Measurements from ENCODE around the gene SSTR5.

Gene SSTR5

DNA sequence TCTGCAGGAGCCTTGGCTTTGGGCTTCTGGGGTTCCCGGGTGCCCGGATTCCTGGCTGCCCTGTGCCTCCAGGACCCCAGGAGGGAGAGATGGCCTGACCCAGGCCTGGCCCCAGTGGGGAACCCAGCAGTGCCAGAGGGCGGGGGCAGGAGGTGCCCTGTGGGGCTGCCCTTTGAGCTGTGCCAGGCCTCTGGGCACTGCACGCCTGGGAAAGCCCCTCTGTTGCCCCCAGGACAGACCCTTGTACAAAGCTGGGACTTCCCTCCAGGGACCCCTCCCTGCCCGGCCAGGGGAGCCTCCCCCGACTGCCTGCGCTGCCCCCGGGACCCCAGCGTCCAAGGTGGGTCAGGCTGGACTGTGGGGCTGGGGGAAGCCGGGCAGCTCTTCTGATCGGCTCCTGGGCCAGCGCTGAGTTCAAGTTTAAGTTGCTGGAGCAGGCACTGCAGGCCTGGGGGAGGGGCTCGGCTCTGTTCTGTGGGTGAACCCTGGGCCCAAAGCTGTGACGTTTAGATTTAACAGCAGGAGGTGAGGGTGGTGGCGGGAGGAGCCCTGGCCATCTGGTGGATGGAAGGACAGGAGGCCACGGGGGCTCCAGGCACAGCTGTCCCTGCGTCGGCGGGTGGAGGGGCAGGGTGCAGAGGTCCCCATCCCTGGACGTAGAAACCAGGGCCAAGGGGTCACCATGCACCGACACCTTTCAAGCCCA, 51.1 kb downstream of the SSTR5 start:
- H3K4me3 ChIP-seq (ENCODE audit: low read depth, low read length): no peak overlapping the region
- DNase-seq (ENCODE audit: low read depth): no peak
- TF ChIP-seq, protein P1, sequence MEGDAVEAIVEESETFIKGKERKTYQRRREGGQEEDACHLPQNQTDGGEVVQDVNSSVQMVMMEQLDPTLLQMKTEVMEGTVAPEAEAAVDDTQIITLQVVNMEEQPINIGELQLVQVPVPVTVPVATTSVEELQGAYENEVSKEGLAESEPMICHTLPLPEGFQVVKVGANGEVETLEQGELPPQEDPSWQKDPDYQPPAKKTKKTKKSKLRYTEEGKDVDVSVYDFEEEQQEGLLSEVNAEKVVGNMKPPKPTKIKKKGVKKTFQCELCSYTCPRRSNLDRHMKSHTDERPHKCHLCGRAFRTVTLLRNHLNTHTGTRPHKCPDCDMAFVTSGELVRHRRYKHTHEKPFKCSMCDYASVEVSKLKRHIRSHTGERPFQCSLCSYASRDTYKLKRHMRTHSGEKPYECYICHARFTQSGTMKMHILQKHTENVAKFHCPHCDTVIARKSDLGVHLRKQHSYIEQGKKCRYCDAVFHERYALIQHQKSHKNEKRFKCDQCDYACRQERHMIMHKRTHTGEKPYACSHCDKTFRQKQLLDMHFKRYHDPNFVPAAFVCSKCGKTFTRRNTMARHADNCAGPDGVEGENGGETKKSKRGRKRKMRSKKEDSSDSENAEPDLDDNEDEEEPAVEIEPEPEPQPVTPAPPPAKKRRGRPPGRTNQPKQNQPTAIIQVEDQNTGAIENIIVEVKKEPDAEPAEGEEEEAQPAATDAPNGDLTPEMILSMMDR (IDR thresholded peaks at IDR 0.05; ENCODE audit: insufficient read depth, low read depth, low read length, missing control alignments): no peak

- no peak overlapping the region for H3K4me3 ChIP-seq (ENCODE audit: low read depth, low read length)
- no peak for DNase-seq (ENCODE audit: low read depth)
- TF ChIP-seq, protein P1 (IDR thresholded peaks at IDR 0.05; ENCODE audit: insufficient read depth, low read depth, low read length, missing control alignments): no peak
Measured at GRCh38 chr16:1124291-1124690, 51.7 kb downstream of the SSTR5 start.

GRCh38 chr16:1124795-1125194, 52.2 kb downstream of the SSTR5 start:
- H3K4me3 ChIP-seq (ENCODE audit: low read depth, low read length): no peak overlapping the region
- DNase-seq (ENCODE audit: low read depth): no peak
- TF ChIP-seq, protein P1 (IDR thresholded peaks at IDR 0.05; ENCODE audit: insufficient read depth, low read depth, low read length, missing control alignments): no peak

GRCh38 chr16:1125471-1125870, 52.9 kb downstream of the SSTR5 start:
- DNase-seq (ENCODE audit: low read depth): no peak
- TF ChIP-seq, protein P1 (IDR thresholded peaks at IDR 0.05; ENCODE audit: insufficient read depth, low read depth, low read length, missing control alignments): no peak
- no peak overlapping the region for H3K4me3 ChIP-seq (ENCODE audit: low read depth, low read length)

DNA sequence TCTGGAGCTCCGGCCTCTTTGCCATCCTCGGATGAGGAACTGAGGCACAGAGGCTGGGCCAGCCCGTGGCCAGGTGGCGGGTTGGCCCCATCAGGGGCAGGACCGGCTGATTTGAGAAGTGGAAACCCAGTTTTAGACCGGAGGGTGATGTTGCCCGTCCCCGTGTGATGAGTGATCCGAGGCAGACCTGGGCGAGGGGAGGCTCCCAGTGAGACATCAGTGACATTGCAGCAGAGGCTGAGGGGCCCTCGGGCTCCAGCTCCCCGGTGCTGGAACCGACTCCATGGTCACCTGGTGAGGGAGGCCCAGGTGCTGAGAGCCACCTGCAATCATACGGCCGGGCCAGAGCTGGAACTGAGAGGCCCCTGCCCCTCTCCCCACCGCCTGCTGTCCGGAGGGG, 53.5 kb downstream of the SSTR5 start:
- H3K4me3 ChIP-seq (ENCODE audit: low read depth, low read length): no peak overlapping the region
- TF ChIP-seq, protein P1 (IDR thresholded peaks at IDR 0.05; ENCODE audit: insufficient read depth, low read depth, low read length, missing control alignments): no peak
- no peak for DNase-seq (ENCODE audit: low read depth)

DNA sequence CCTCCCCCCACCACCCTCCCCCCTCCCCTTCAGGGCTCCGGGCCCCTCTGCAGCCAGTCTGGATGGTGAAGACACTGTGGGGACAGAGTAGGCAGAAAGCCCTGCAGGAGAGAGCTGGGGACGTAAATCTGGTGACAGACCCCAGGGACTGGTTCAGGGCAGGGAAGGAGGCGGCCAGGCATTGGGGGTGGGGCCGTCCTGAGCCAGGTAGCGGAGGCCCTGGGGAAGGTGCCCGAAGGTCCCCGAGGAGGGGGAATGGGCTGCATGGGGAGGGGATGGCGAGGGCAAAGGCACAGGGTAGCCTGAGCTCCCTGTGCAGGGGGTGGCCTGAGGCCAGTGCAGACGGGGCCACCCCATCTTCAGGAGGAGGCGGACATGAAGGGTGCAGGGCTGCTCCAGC, 54.0 kb downstream of the SSTR5 start:
- DNase-seq (ENCODE audit: low read depth): no peak
- TF ChIP-seq, protein P1 (IDR thresholded peaks at IDR 0.05; ENCODE audit: insufficient read depth, low read depth, low read length, missing control alignments): no peak
- no peak overlapping the region for H3K4me3 ChIP-seq (ENCODE audit: low read depth, low read length)

DNA sequence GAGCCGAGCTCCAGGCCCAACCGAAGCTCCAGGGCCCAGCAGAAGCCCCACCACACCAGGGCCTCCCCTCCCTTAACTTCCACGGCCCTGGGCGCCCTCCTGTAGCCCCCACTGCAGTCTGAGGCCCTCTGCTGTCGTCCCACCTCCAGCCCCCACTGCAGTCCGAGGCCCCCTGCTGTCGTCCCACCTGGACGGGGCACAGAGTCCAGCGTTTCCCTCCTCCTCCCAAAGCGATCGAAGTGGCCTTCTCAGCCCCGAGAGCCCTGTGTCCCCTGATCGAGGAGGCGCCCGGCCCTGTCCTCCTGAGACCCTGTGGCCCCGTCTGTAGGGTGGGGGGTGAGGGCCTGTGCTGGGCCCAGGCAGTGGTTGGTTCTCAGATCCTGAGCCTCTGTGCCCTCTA, 54.6 kb downstream of the SSTR5 start:
- no peak overlapping the region for H3K4me3 ChIP-seq (ENCODE audit: low read depth, low read length)
- DNase-seq (ENCODE audit: low read depth): no peak
- TF ChIP-seq, protein P1 (IDR thresholded peaks at IDR 0.05; ENCODE audit: insufficient read depth, low read depth, low read length, missing control alignments): no peak

Data from GM12865 (cell line).